Activated B cell treated with CpG ODN at 0.5 μM for 24 hours (primary cell): ENCODE measurements around the gene ZNF497. TPM values are rescaled to one million over a fixed set of nuclear protein-coding genes. Genes with fewer than 3 reads are reported as not detected.
"Not testable (repeated sequence)": the region's sequence is repeated elsewhere in the genome, so short reads cannot be mapped to it uniquely, and the experiment has no call there.

Experiments
- ATAC-seq: fragments of 200-7000 bp; cut with Tn5 transposase; one replicate; pipeline ENCODE4 v1.10.0; 2021; ENCODE audit warnings: low read depth, mild to moderate bottlenecking, moderate library complexity
- CTCF ChIA-PET: fragments of 350-600 bp; sonication (Branson Sonifier 250); formaldehyde crosslinking; loops from one replicate; lab custom pipeline; 2021; ENCODE audit warnings: antibody characterized with exemption; lab: Charles Lee
- POLR2A ChIA-PET: fragments of 350-600 bp; sonication (Branson Sonifier 250); formaldehyde crosslinking; loops from one replicate; lab custom pipeline; 2021; ENCODE audit warnings: antibody characterized with exemption; lab: Charles Lee
- DNase-seq: peaks from one replicate; pipeline ENCODE4 v3.0.0; 2022
- H3K27ac Mint-ChIP-seq: one replicate; pipeline ENCODE4 v1.8.0; 2020; ENCODE audit warnings: mixed read lengths
- H3K27me3 Mint-ChIP-seq: one replicate; pipeline ENCODE4 v1.8.0; 2021; ENCODE audit warnings: mixed read lengths
- H3K36me3 Mint-ChIP-seq: one replicate; pipeline ENCODE4 v1.8.0; 2021; ENCODE audit warnings: low read depth, mixed read lengths
- H3K4me1 Mint-ChIP-seq: one replicate; pipeline ENCODE4 v1.8.0; 2021; ENCODE audit warnings: mixed read lengths
- H3K4me3 Mint-ChIP-seq: one replicate; pipeline ENCODE4 v1.8.0; 2020; ENCODE audit warnings: mild to moderate bottlenecking, mixed read lengths
- H3K9me3 Mint-ChIP-seq: one replicate; pipeline ENCODE4 v1.8.0; 2020; ENCODE audit warnings: mixed read lengths
- intact Hi-C: fragments of 100-400 bp; cut with micrococcal nuclease; formaldehyde crosslinking; loops from one replicate; pipeline ENCODE4 v1.15.1; 2024
- total RNA-seq: library from RNA; stranded (reverse); gene quantifications from 2 replicates; pipeline ENCODE4 v1.2.3, GENCODE V29; 2022
- TF ChIP-seq, protein P1 (sequence below): fragments of 200-600 bp; IDR thresholded peaks from one replicate; pipeline ENCODE4 v1.8.0; 2022; ENCODE audit warnings: antibody characterized with exemption, mild to moderate bottlenecking

The ZNF497 gene
- total RNA-seq, 1 donor from 2014 or later, result 2.1 TPM

DNA sequence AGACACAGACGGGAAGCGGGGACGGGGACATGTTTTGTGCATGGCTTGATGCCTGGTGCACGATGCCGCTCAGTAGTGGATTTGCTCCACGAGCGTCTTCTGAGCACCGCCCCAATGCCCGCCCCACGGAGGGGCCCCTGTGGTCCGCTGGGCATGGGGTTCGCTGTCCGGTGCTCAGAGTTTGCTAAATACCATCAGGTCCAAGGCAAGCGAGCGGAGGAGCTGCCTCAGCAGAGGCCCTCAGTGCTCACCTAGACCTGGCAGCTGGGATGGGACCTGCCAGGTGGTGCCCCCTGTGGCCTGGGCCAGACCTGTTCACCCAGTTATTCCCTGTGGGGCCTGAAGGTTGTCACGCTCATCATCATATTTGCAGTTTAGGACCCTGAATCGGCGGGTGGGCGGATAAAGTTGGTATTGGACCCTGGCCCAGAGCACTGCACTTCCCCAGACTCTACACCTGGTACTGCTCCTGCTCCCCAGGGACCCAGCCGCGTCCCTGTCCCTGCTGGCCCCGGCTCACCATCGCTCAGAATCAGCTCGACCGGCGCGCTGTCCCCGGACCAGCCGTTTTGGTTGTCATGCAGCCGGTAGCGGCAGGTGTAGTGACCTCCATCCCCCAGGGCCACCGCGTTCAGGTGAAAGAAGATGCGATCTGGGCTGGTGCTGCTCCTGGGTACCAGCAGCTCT lies 11.5 kb downstream of the ZNF497 start:
- ATAC-seq (no peak), DNase-seq (no peak)
- intact Hi-C loops, result no loop called here
- ChIA-PET POLR2A (interaction anchor here (0.6 to 1.2 kb wide), 3 partner anchors 30 to 145 kb away, joined by 3 to 12 read pairs (median 4); partner anchors contain the start of gene ZNF837), CTCF (no interaction called here)
- H3K27ac Mint-ChIP-seq, result no peak overlapping the region
- H3K4me3 Mint-ChIP-seq, result no peak overlapping the region
- H3K4me1 Mint-ChIP-seq, result peaks cover 31% of the 10 kb centered on the region
- no peaks in the 10 kb centered on the region for H3K27me3 Mint-ChIP-seq
- H3K9me3 Mint-ChIP-seq, result no peaks in the 10 kb centered on the region
- peaks cover 6% of the 10 kb centered on the region for H3K36me3 Mint-ChIP-seq
- TF ChIP-seq, protein P1, sequence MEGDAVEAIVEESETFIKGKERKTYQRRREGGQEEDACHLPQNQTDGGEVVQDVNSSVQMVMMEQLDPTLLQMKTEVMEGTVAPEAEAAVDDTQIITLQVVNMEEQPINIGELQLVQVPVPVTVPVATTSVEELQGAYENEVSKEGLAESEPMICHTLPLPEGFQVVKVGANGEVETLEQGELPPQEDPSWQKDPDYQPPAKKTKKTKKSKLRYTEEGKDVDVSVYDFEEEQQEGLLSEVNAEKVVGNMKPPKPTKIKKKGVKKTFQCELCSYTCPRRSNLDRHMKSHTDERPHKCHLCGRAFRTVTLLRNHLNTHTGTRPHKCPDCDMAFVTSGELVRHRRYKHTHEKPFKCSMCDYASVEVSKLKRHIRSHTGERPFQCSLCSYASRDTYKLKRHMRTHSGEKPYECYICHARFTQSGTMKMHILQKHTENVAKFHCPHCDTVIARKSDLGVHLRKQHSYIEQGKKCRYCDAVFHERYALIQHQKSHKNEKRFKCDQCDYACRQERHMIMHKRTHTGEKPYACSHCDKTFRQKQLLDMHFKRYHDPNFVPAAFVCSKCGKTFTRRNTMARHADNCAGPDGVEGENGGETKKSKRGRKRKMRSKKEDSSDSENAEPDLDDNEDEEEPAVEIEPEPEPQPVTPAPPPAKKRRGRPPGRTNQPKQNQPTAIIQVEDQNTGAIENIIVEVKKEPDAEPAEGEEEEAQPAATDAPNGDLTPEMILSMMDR, result no peak

GRCh38 chr19:58350001-58350861 lies 12.3 kb downstream of the ZNF497 start:
- H3K27ac Mint-ChIP-seq, result no peak overlapping the region
- TF ChIP-seq, protein P1, result no peak
- no peaks in the 10 kb centered on the region for H3K27me3 Mint-ChIP-seq
- peak overlapping the region; percentile 64 for H3K4me3 Mint-ChIP-seq
- intact Hi-C loops, result no loop called here
- H3K4me1 Mint-ChIP-seq, result peaks cover 32% of the 10 kb centered on the region
- H3K36me3 Mint-ChIP-seq, result peaks cover 6% of the 10 kb centered on the region
- POLR2A ChIA-PET, result interaction anchor here (0.6 to 1.4 kb wide), 3 partner anchors 12 to 146 kb away, joined by 3 to 12 read pairs (median 10); partner anchors contain the start of genes ZNF497 and ZNF837
- DNase-seq (no peak), ATAC-seq (no peak)
- CTCF ChIA-PET, result no interaction called here
- no peaks in the 10 kb centered on the region for H3K9me3 Mint-ChIP-seq

DNA sequence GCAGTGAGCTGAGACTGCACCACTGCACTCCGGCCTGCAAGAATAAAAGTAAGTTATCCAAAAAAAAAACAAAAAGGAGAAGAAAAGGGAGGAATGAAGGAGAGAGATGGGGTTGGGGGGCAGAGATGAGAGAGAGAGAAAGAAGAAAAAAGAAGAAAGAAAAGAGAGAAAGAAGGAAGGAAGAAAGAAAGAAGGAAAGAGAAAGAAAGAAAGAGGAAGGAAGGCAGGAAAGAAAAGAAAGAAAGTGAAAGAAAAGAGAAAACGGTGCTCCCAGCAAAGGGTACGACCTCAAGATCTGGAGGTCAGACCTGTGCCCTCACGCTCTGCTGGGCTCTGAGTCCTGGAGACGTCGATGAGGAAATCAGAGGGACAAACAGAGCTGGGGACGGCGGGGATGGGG lies 13.0 kb downstream of the ZNF497 start:
- Mint-ChIP-seq H3K27ac (no peak overlapping the region), H3K27me3 (no peaks in the 10 kb centered on the region), H3K36me3 (peaks cover 6% of the 10 kb centered on the region), H3K4me3 (peak overlapping the region; percentile 64), H3K4me1 (peaks cover 32% of the 10 kb centered on the region), H3K9me3 (no peaks in the 10 kb centered on the region)
- no peak for DNase-seq
- POLR2A ChIA-PET, result interaction anchor here (0.6 to 1.4 kb wide), 5 partner anchors 11 to 189 kb away, joined by 3 to 10 read pairs (median 4); partner anchors contain the start of gene ZNF497
- ATAC-seq, result no peak
- intact Hi-C loops, result no loop called here
- TF ChIP-seq, protein P1, result no peak
- CTCF ChIA-PET, result no interaction called here

GRCh38 chr19:58348080-58348479 lies 14.5 kb downstream of the ZNF497 start:
- POLR2A ChIA-PET, result interaction anchor here (0.7 to 4.4 kb wide), 13 partner anchors 8 to 214 kb away, joined by 3 to 90 read pairs (median 5); partner anchors contain the start of genes RPS5, TRIM28, ZNF324B and ZNF497
- H3K4me1 Mint-ChIP-seq, result peaks cover 32% of the 10 kb centered on the region
- H3K36me3 Mint-ChIP-seq, H3K27me3 Mint-ChIP-seq, H3K9me3 Mint-ChIP-seq, DNase-seq, intact Hi-C loops, ATAC-seq: not testable (repeated sequence)
- H3K27ac Mint-ChIP-seq, result peak overlapping the region; percentile 76
- CTCF ChIA-PET, result interaction anchor here (0.8 kb wide), 1 partner anchor 172 kb away, joined by 3 read pairs; the partner anchor contains the start of gene ZBTB45
- peak overlapping the region; percentile 93 for H3K4me3 Mint-ChIP-seq
